HEK293 (cell line): Measurements from ENCODE around the gene ARGLU1.
A peak's percentile ranks its signal among the peaks of the same experiment; 100 is the strongest.

Source experiments
- CTCF ChIA-PET: fragments of 350-600 bp; formaldehyde crosslinking; extraction: SDS; loops from one replicate; lab custom pipeline; 2021; ENCODE audit warnings: antibody characterized with exemption; lab: Yijun Ruan, JAX
- POLR2A ChIA-PET: fragments of 300-600 bp; formaldehyde crosslinking; extraction: SDS; loops from one replicate; lab custom pipeline; 2020; ENCODE audit warnings: antibody characterized with exemption, inconsistent platforms; lab: Yijun Ruan, JAX
- H3K27ac ChIP-seq: fragments of 200-500 bp; sonication (Bioruptor generic); 2 replicates; pipeline ENCODE4 v1.5.1; 2014; ENCODE audit warnings: low read depth, low read length, control low read depth, inconsistent platforms; ENCODE audit errors: extremely low read depth
- H3K36me3 ChIP-seq, 2 experiments: fragments of 200-500 bp in 1 of 2; sonication (Bioruptor generic) in 1 of 2; 1 replicate in 1 of 2; 2 replicates in 1 of 2; pipeline ENCODE4 v1.5.1; 2014 to 2017; ENCODE audit warnings: inconsistent platforms in 2 of 2, low read length in 2 of 2; ENCODE audit not compliant: control insufficient read depth in 2 of 2, insufficient read depth in 1 of 2
- H3K4me1 ChIP-seq: fragments of 200-500 bp; sonication (Bioruptor generic); 2 replicates; pipeline ENCODE4 v1.5.1; 2014; ENCODE audit warnings: mild to moderate bottlenecking, low read length, inconsistent platforms; ENCODE audit not compliant: control insufficient read depth, insufficient read depth
- H3K4me3 ChIP-seq: 2 replicates; pipeline ENCODE4 v1.5.1; 2011; ENCODE audit warnings: low read depth, mild to moderate bottlenecking, control low read depth, low read length, moderate library complexity
- H3K9me3 ChIP-seq: fragments of 200-500 bp; sonication (Bioruptor generic); 2 replicates; pipeline ENCODE4 v1.5.1; 2014; ENCODE audit warnings: low read depth, low read length, inconsistent platforms; ENCODE audit not compliant: control insufficient read depth, insufficient read depth
- CTCF ChIP-seq: fragments of 450-650 bp; formaldehyde crosslinking; IDR thresholded peaks from 2 replicates; pipeline ENCODE4 v1.5.1; 2016; ENCODE audit warnings: missing biosample characterization, missing genetic modification characterization
- KLF10 ChIP-seq: fragments of 450-650 bp; IDR thresholded peaks from 2 replicates; pipeline ENCODE4 v1.5.1; 2018; ENCODE audit warnings: missing biosample characterization, mild to moderate bottlenecking, missing genetic modification characterization
- KLF8 ChIP-seq: fragments of 450-650 bp; formaldehyde crosslinking; IDR thresholded peaks from 2 replicates; pipeline ENCODE4 v1.5.1; 2016; ENCODE audit warnings: missing biosample characterization, missing genetic modification characterization
- KLF9 ChIP-seq: fragments of 450-650 bp; formaldehyde crosslinking; IDR thresholded peaks from 2 replicates; pipeline ENCODE4 v1.5.1; 2016; ENCODE audit warnings: missing biosample characterization, missing genetic modification characterization, low read depth
- SCRT2 ChIP-seq: fragments of 450-650 bp; formaldehyde crosslinking; IDR thresholded peaks from 2 replicates; pipeline ENCODE4 v1.5.1; 2016; ENCODE audit warnings: missing biosample characterization, missing genetic modification characterization
- ZBTB21 ChIP-seq: fragments of 450-650 bp; formaldehyde crosslinking; IDR thresholded peaks from 2 replicates; pipeline ENCODE4 v1.5.1; 2017; ENCODE audit warnings: missing biosample characterization, missing genetic modification characterization
- ZBTB26 ChIP-seq: fragments of 450-650 bp; formaldehyde crosslinking; optimal IDR thresholded peaks from 2 replicates; pipeline ENCODE3; 2016; ENCODE audit warnings: missing biosample characterization, mild to moderate bottlenecking, missing genetic modification characterization
- ZBTB7A ChIP-seq: fragments of 450-650 bp; formaldehyde crosslinking; IDR thresholded peaks from 2 replicates; pipeline ENCODE4 v1.5.1; 2016; ENCODE audit warnings: low read depth, missing biosample characterization, missing genetic modification characterization
- ZBTB8A ChIP-seq: fragments of 450-650 bp; formaldehyde crosslinking; IDR thresholded peaks from 2 replicates; pipeline ENCODE4 v1.5.1; 2016; ENCODE audit warnings: missing biosample characterization, missing genetic modification characterization
- ZNF10 ChIP-seq: fragments of 450-650 bp; formaldehyde crosslinking; IDR thresholded peaks from 2 replicates; pipeline ENCODE4 v1.5.1; 2017; ENCODE audit warnings: missing biosample characterization, missing genetic modification characterization
- ZNF112 ChIP-seq: fragments of 450-650 bp; formaldehyde crosslinking; IDR thresholded peaks from 2 replicates; pipeline ENCODE4 v1.5.0; 2017; ENCODE audit warnings: missing biosample characterization, missing genetic modification characterization
- ZNF169 ChIP-seq: fragments of 450-650 bp; formaldehyde crosslinking; IDR thresholded peaks from 2 replicates; pipeline ENCODE4 v1.5.1; 2016; ENCODE audit warnings: missing biosample characterization, missing genetic modification characterization
- ZNF174 ChIP-seq: fragments of 450-650 bp; formaldehyde crosslinking; IDR thresholded peaks from 2 replicates; pipeline ENCODE4 v1.5.0; 2017; ENCODE audit warnings: missing biosample characterization, mild to moderate bottlenecking, missing genetic modification characterization
- ZNF18 ChIP-seq: fragments of 450-650 bp; formaldehyde crosslinking; IDR thresholded peaks from 2 replicates; pipeline ENCODE4 v1.5.1; 2016; ENCODE audit warnings: missing biosample characterization, missing genetic modification characterization
- ZNF239 ChIP-seq: fragments of 450-650 bp; formaldehyde crosslinking; IDR thresholded peaks from 2 replicates; pipeline ENCODE4 v1.5.1; 2016; ENCODE audit warnings: missing biosample characterization, missing genetic modification characterization
- ZNF280C ChIP-seq: fragments of 450-650 bp; formaldehyde crosslinking; IDR thresholded peaks from 2 replicates; pipeline ENCODE4 v1.5.1; 2016; ENCODE audit warnings: missing biosample characterization, missing genetic modification characterization
- ZNF292 ChIP-seq: fragments of 450-650 bp; formaldehyde crosslinking; IDR thresholded peaks from 2 replicates; pipeline ENCODE4 v1.5.1; 2016; ENCODE audit warnings: low read depth, missing biosample characterization, missing genetic modification characterization, borderline replicate concordance
- ZNF302 ChIP-seq: fragments of 450-650 bp; formaldehyde crosslinking; IDR thresholded peaks from 2 replicates; pipeline ENCODE4 v1.5.1; 2016; ENCODE audit warnings: missing biosample characterization, missing genetic modification characterization, low read depth
- ZNF335 ChIP-seq: fragments of 450-650 bp; formaldehyde crosslinking; conservative IDR thresholded peaks from 2 replicates; pipeline ENCODE4 v1.5.1; 2016; ENCODE audit warnings: missing biosample characterization, missing genetic modification characterization
- ZNF341 ChIP-seq: fragments of 450-650 bp; formaldehyde crosslinking; IDR thresholded peaks from 2 replicates; pipeline ENCODE4; 2016; ENCODE audit warnings: low read depth, missing biosample characterization, missing genetic modification characterization
- ZNF37A ChIP-seq: fragments of 450-650 bp; IDR thresholded peaks from 2 replicates; pipeline ENCODE4 v1.5.1; 2018; ENCODE audit warnings: missing biosample characterization, missing genetic modification characterization
- ZNF423 ChIP-seq: fragments of 450-650 bp; formaldehyde crosslinking; IDR thresholded peaks from 2 replicates; pipeline ENCODE4 v1.5.1; 2016; ENCODE audit warnings: missing biosample characterization, missing genetic modification characterization
- ZNF596 ChIP-seq: fragments of 450-650 bp; IDR thresholded peaks from 2 replicates; pipeline ENCODE4 v1.5.0; 2018; ENCODE audit warnings: missing biosample characterization, mild to moderate bottlenecking, missing genetic modification characterization, moderate library complexity
- ZNF610 ChIP-seq: fragments of 450-650 bp; formaldehyde crosslinking; IDR thresholded peaks from 2 replicates; pipeline ENCODE4 v1.5.1; 2016; ENCODE audit warnings: missing biosample characterization, missing genetic modification characterization, borderline replicate concordance
- ZNF624 ChIP-seq: fragments of 450-650 bp; formaldehyde crosslinking; IDR thresholded peaks from 2 replicates; pipeline ENCODE4 v1.5.1; 2017; ENCODE audit warnings: missing biosample characterization, missing genetic modification characterization
- ZNF660 ChIP-seq: fragments of 450-650 bp; IDR thresholded peaks from 2 replicates; pipeline ENCODE4 v1.5.1; 2018; ENCODE audit warnings: missing biosample characterization, mild to moderate bottlenecking, missing genetic modification characterization
- ZNF670 ChIP-seq: fragments of 450-650 bp; formaldehyde crosslinking; IDR thresholded peaks from 2 replicates; pipeline ENCODE4 v1.5.1; 2016; ENCODE audit warnings: missing biosample characterization, missing genetic modification characterization, low read depth
- ZNF76 ChIP-seq: fragments of 450-650 bp; formaldehyde crosslinking; IDR thresholded peaks from 2 replicates; pipeline ENCODE4; 2016; ENCODE audit warnings: low read depth, missing biosample characterization, missing genetic modification characterization, borderline replicate concordance
- ZSCAN30 ChIP-seq: fragments of 450-650 bp; IDR thresholded peaks from 2 replicates; pipeline ENCODE4 v1.5.1; 2018; ENCODE audit warnings: missing biosample characterization, mild to moderate bottlenecking, missing genetic modification characterization, moderate library complexity

ARGLU1 gene

GRCh38 chr13:106535552-106536243 lies 32.2 kb downstream of the ARGLU1 start, which contains the start of gene EFNB2 (continued):
- peak; percentile 57; the same call in 1 of the 2 replicates for TF ChIP-seq CTCF (tag by site-specific recombination)
- no peak for TF ChIP-seq ZNF169 (tag by site-specific recombination)
- peak; percentile 52; the same call in 1 of the 2 replicates for TF ChIP-seq KLF8 (tag by site-specific recombination)
- TF ChIP-seq ZNF112: no peak
- no peak for TF ChIP-seq ZNF280C (tag by site-specific recombination)
- TF ChIP-seq SCRT2 (tag by site-specific recombination): peak; percentile 26; the same call in 1 of the 2 replicates
- no peak for TF ChIP-seq ZNF239 (tag by site-specific recombination)
- 0 out of 2 replicates have a peak, but pooled peaks have one; percentile 44 for TF ChIP-seq ZNF596
- no peak for TF ChIP-seq ZNF624 (tag by site-specific recombination)
- no peak for TF ChIP-seq ZNF292 (tag by site-specific recombination)
- TF ChIP-seq ZNF423 (tag by site-specific recombination): peak; percentile 80
- peak; percentile 70; the same call in 1 of the 2 replicates for TF ChIP-seq ZNF76 (tag by site-specific recombination)
- peak; percentile 22; the same call in 1 of the 2 replicates for TF ChIP-seq KLF9 (tag by site-specific recombination)
- peak; percentile 96 for TF ChIP-seq ZBTB26 (tag by site-specific recombination)
- peak; percentile 75 for TF ChIP-seq ZNF660
- TF ChIP-seq ZBTB8A (tag by site-specific recombination): peak; percentile 98
- TF ChIP-seq ZNF10: no peak
- TF ChIP-seq KLF10 (tag by site-specific recombination): peak; percentile 53
- no peak for TF ChIP-seq ZNF302
- 0 out of 2 replicates have a peak, but pooled peaks have one; percentile 49 for TF ChIP-seq ZNF610 (tag by site-specific recombination)
- TF ChIP-seq, all 188 proteins: peak for 22

GRCh38 chr13:106534639-106535551 lies 33.0 kb downstream of the ARGLU1 start:
- ChIA-PET POLR2A (interaction anchor here (0.5 to 1.8 kb wide), 20 partner anchors 9 to 613 kb away, joined by 3 to 10 read pairs (median 3); partner anchors contain the start of gene ARGLU1), CTCF (interaction anchor here (0.6 to 1.7 kb wide), 5 partner anchors 10 to 969 kb away, joined by 3 to 5 read pairs (median 4); no protein-coding TSS in a partner anchor)
- H3K36me3 ChIP-seq: peaks cover 0 to 8% of the 10 kb centered on the region in 2 experiments; a peak in 2 of 3 replicates
- no peaks in the 10 kb centered on the region for H3K9me3 ChIP-seq
- peak overlapping the region; percentile 87 for H3K4me3 ChIP-seq
- peak overlapping the region; percentile 77; the same call in 1 of the 2 replicates for H3K27ac ChIP-seq
- H3K4me1 ChIP-seq: peaks cover 13% of the 10 kb centered on the region; the same call in 1 of the 2 replicates
- TF ChIP-seq ZNF335 (tag by site-specific recombination): peak; percentile 69
- peak; percentile 73; the same call in 1 of the 2 replicates for TF ChIP-seq ZSCAN30 (tag by site-specific recombination)
- no peak for TF ChIP-seq ZNF18 (tag by site-specific recombination)
- no peak for TF ChIP-seq ZNF423 (tag by site-specific recombination)
- TF ChIP-seq ZNF174 (tag by site-specific recombination): no peak
- no peak for TF ChIP-seq ZBTB7A (tag by site-specific recombination)
- TF ChIP-seq ZBTB21 (tag by site-specific recombination): no peak
- TF ChIP-seq ZNF341 (tag by site-specific recombination): no peak
- no peak for TF ChIP-seq ZNF670 (tag by site-specific recombination)
- TF ChIP-seq ZNF37A (tag by site-specific recombination): 0 out of 2 replicates have a peak, but pooled peaks have one; percentile 6
- peak; percentile 28; the same call in 1 of the 2 replicates for TF ChIP-seq ZNF76 (tag by site-specific recombination)
